ENCODE results near the gene DOCK4.
"Not testable (repeated sequence)": the region's sequence is repeated elsewhere in the genome, so short reads cannot be mapped to it uniquely, and the experiment has no call there.

Gene DOCK4

DNA sequence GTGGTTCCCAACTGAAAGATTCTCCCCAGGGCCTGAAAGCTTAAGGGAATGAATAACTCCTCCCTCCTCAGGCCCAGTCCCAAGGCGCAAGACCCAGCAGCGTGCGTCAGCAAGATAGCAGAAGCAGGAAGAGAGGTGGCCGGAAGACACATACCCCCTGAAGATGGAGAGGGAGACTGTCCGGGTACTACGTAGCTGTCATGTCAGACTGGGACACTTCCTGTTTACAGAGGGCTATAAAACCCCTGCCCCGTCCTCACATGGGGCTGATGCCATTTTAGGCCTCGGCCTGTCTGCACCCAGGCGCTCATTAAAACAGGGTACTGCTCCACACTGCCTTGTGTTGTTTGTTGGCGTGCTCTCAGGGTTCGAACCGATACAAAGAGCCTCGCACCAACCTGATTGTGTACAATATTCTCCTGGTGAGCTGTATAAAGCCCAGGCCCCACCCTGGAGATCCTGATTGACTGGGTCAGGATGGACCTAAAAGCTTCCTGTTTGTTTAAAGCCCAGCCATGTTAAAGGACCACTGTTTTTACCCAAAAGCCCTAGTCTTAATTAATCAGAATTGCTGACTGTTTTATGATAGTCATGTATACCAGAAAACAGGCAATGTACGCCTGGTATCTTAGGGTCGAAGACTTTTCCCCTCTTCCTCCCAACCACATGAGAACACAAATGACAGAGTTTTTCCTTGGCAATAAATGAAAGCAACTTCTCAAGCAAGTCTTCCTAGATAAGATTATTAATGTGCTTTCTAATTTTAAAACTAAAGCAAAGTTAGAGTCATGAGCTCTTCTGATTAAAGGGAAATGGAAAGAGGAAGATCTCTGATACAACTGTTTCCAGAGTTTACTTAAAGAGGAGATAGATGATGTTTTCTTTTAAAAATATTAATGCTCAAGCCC lies 251.5 kb downstream of the DOCK4 start:
- DNase-seq (ENCODE audit: low spot score) = no peak

- DNase-seq (ENCODE audit: low spot score) = no peak
Measured at GRCh38 chr7:111954056-111954455, 252.1 kb downstream of the DOCK4 start.

DNA sequence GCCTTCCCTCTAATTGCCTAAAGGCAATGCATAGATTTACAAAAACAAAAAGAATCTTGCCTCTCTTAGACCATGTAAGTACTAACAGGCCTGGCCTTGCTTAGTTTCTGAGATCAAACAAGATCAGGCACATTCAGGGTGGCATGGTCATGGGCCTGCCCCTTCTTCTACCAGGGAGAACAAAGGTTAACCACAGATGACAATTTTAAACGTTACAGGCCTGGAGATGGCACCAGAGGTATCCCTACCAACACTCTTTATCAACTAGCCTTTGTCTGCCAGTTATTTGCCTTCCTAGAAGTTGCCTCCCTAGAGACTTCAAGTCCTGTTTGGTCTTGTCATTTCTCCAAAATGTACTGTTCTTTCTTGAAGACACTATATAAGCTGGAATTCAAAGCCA lies 252.6 kb downstream of the DOCK4 start:
- no peak for DNase-seq (ENCODE audit: low spot score)

GRCh38 chr7:111952783-111953182 lies 253.4 kb downstream of the DOCK4 start:
- DNase-seq (ENCODE audit: low spot score) = no peak

DNA sequence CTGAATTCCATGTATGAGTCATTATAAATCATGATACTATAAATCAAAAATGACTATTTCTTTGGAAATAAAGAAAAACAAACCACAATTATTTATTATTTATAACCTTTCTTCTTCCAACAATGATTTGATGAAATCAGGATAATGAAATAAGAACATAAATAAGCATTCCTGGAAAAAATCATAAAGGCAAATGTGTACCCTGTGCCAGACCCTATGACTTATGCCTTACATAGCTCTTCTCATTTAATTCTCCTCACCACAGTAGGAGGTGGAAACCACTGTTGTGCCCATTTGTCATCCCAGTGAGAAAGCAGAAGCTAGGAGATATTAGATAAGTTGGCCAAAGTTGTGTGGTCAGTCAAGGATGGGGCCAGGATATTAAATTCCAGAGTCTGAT lies 255.1 kb downstream of the DOCK4 start:
- DNase-seq (ENCODE audit: low spot score) = no peak

GRCh38 chr7:111942450-111943081 lies 263.6 kb downstream of the DOCK4 start:
- DNase-seq (ENCODE audit: low spot score) = no peak

DNA sequence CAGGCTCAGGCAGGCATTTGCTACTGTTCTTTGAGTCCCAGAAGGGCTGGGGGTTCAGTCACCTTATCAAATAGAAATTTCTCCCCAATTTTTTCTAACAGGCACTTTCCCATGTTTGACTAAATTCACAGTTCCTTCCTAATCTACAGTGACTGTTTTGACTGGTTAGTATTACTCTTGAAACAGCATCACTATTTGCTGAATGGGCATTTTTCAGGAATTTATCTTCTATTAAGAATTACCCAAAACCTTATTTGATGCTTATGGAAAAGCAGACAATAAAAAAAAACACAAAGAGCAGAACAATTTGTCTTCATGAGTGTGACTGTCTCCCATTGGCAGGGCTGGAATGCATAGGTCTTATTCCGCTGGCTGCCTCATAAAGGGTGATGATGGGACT lies 269.0 kb downstream of the DOCK4 start:
- no peak for DNase-seq (ENCODE audit: low spot score)

DNA sequence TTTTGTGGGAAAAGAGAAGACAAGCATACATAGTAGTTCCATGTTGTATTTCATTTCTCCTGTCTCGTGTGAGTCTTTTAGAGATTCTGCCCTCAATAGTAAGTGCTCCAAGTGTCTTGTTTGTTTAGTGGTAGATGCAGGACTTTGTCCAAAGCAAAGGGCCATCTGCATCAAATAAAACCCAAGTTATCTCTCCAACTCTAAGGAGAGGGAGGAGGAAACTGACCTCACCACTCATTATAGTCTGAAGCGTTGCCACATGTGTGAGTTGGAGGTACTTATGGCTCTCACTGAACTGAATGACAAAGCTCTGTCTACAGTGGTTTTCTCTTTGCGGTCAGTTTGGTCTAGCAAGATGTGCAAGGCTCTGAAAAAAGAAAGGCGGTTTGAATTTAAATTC lies 272.6 kb downstream of the DOCK4 start:
- no peak for DNase-seq (ENCODE audit: low spot score)

GRCh38 chr7:111931958-111932357 lies 274.2 kb downstream of the DOCK4 start:
- no peak for DNase-seq (ENCODE audit: low spot score)

DNA sequence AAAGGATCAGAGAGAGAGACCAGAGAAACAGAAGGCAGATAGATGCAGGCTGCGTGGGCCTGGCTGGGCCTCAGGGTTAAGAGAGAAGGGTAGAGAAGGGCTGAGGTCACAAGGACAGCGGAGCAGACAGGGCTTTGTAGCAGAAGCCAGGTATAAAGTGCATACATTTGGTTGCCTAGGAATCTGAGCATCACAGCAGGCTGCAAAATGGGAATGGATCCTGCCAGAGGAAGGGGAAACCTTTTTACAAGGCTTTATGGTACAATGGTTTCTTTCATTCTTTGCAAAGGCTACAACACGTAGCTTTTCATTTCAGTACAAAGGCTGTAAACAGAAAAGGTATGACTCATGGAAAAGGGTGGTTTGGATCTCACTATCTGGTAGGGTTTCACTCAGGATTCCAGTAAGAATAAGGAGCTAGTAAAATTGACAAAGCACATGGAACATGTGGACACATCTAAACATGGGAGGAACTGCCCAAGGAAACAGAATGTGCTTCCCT lies 275.1 kb downstream of the DOCK4 start:
- no peak for DNase-seq (ENCODE audit: low spot score)

GRCh38 chr7:111929264-111929663 lies 276.9 kb downstream of the DOCK4 start:
- DNase-seq (ENCODE audit: low spot score) = no peak

DNA sequence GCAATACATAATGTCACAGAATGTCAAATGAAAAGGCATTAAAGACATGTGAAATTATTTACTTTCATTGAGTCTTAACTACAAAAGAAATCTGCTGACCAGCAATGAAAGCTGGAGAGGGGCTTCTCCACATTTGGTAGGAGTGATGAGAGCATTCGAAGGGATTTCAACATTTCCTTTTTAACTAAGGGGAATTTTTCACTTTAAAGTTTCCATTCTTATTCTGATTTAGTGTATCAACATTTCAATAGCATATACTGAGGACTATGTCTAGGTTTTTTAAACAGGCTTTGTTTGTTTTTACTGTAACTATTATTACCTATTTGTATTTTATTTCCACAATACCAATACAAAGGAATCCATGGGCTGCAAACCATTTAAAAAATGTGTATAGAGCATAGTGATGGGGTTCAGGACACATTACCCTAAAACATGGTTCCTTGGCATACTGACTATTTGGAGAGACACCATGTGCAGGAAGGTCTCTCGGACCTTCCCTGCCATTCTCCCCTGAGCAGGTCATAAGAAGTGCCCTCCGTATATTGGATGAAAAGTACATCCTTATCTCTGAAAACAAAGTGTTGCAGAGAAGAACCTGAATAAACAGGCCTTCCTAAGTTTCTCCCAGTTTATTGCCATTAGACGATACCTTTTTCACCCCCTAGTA lies 278.7 kb downstream of the DOCK4 start:
- no peak for DNase-seq (ENCODE audit: low spot score)

DNA sequence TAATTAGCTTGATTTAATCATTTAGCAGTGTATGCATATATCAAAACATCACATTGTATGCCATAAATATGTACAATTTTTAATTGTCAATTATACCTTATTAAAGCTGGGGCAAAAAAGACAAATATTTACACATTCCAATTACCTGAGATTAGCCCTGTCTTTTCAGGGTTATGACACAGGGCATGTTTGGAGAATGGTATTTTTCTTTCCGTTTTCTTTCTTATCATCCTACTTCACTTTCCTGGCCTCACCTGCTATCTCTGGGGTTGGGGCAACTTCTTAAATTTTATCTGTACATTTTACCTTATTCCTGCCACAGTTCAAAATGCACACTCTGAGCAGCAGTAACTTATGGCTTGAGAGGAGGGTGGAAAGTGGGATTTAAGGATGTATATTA lies 285.9 kb downstream of the DOCK4 start:
- DNase-seq (ENCODE audit: low spot score) = no peak

DNA sequence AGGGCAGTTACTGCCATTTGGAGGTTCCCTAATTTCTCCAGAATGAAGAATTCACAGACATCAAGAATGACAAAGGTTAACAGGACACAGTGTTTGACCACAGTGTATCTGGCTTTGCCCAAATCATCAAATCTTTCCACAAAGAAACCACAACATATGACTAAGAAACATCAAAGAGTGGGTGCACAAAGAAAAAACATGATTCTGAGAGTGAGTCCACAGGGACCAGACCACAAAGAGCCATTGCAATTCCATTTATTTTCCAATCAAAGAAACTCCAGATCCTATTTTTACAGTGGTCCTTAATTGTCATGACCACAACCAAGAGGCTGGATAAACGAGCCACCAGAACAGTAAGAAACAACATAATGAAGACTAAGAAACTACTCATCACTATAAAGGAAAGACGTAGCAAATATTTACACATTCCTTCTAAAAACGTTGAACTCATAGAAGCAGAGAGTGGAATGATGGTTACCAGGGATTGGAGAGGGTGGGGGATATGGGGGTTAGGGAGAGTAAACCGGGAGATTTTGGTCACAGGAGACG lies 286.5 kb downstream of the DOCK4 start:
- DNase-seq (ENCODE audit: low spot score) = no peak

GRCh38 chr7:111919164-111919563 lies 287.0 kb downstream of the DOCK4 start:
- DNase-seq (ENCODE audit: low spot score) = no peak

- no peak for DNase-seq (ENCODE audit: low spot score)
Measured at GRCh38 chr7:111918461-111918860, 287.7 kb downstream of the DOCK4 start.

DNA sequence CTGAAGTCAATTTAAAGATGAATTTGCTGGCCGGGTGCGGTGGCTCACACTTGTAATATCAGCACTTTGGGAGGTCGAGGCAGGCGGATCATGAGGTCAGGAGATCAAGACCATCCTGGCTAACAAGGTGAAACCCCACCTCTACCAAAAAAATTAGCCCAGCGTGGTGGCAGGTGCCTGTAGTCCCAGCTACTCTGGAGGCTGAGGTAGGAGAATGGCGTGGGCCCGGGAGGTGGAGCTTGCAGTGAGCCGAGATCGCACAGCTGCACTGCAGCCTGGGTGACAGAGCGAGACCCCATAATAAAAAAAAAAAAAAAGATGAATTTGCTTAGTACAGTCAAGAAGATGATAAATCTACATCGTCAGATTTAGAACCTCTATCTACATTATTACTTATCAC lies 288.8 kb downstream of the DOCK4 start:
- not testable (repeated sequence) for DNase-seq (ENCODE audit: low spot score)

GRCh38 chr7:111914291-111914690 lies 291.9 kb downstream of the DOCK4 start:
- no peak for DNase-seq (ENCODE audit: low spot score)

DNA sequence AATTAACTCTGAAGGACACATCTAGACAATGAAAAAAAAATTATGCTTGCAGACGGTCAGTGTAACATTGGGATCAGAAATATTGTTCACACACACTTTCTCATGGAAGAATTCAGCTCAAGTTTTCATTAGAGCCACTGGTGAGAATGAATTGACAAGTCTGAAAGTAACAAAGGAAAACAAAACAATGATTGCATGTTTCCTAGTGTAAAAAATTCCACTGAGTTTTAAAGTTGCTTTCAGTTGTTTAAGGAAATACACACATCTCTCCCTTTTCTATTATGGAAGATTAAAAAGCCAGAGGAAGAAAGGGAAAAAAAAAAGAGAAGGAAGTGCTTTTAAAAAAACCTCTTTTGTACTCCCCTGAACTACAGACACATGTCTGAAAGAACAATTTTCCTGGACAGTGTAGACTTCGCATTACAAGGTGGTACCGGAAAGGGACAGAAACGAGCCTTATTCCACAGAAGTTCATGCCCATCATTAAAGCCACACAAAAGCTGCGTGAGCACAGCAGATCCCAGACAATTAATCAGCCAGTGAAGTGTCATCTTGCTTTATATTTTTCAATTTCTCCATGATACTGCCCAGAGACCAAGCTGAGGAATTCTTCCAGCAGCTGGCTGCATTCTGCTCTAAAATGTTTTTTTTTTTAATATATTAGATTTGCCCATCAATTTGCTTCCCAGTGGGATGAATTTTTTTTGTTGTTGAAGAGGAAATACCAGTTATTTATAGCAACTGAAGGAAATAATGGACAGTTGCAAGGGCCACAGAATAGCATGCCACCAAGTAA lies 294.8 kb downstream of the DOCK4 start:
- no peak for DNase-seq (ENCODE audit: low spot score)

- DNase-seq (ENCODE audit: low spot score) = no peak
Measured at GRCh38 chr7:111910656-111911055, 295.5 kb downstream of the DOCK4 start.

GRCh38 chr7:111908673-111909072 lies 297.5 kb downstream of the DOCK4 start:
- DNase-seq (ENCODE audit: low spot score) = not testable (repeated sequence)

- DNase-seq (ENCODE audit: low spot score) = no peak
Measured at GRCh38 chr7:111903797-111904196, 302.4 kb downstream of the DOCK4 start.
